HCT116 (cell line): Measurements from ENCODE around the gene IYD. TPM values are rescaled to one million over a fixed set of nuclear protein-coding genes. Genes with fewer than 3 reads are reported as not detected.

Experiments used
- ATAC-seq: fragments of 200-7000 bp; cut with Tn5 transposase; 2 replicates; pipeline ENCODE4 v1.9.1; 2020; ENCODE audit warnings: mild to moderate bottlenecking, moderate library complexity
- BruUV-seq: library from RNA; stranded (reverse); fragments of 400-500 nt; replicated peaks from 2 replicates; lab custom pipeline; 2021; lab: Mats Ljungman, UMichigan
- CTCF ChIA-PET: fragments of 300-600 bp; sonication (Branson Sonifier 250); formaldehyde crosslinking; loops from one replicate; lab custom pipeline; 2021; ENCODE audit warnings: antibody characterized with exemption; lab: Charles Lee
- POLR2A ChIA-PET: fragments of 300-600, 350-600 bp; sonication (Branson Sonifier 250); formaldehyde crosslinking; loops from one replicate; lab custom pipeline; 2021; ENCODE audit warnings: antibody characterized with exemption; lab: Charles Lee
- RAD21 ChIA-PET, 2 experiments: fragments of 300-600 bp; sonication (Branson Sonifier 250); formaldehyde crosslinking; loops; one replicate each; lab custom pipeline; 2023; ENCODE audit warnings: low total read pairs in 2 of 2; ENCODE audit not compliant: uncharacterized antibody in 2 of 2, unreplicated experiment in 2 of 2, low non-redundant PET in 1 of 2; lab: Charles Lee
- DNase-seq: peaks from one replicate; pipeline ENCODE4 v3.0.0-alpha.2; 2010; ENCODE audit warnings: low read depth, low spot score
- H2AFZ ChIP-seq: fragments of 200-600 bp; shearing (Covaris generic), sonication (generic); 2 replicates; pipeline ENCODE4 v1.6.1; 2017; ENCODE audit warnings: low read depth, mixed run types, mixed read lengths, antibody characterized with exemption, low read length; ENCODE audit not compliant: poor library complexity, severe bottlenecking
- H3K27ac ChIP-seq: 2 replicates; pipeline ENCODE4 v1.5.1; 2012; ENCODE audit warnings: low read depth, low read length
- H3K27me3 ChIP-seq: fragments of 200-600 bp; sonication (generic); 2 replicates; pipeline ENCODE4 v1.6.1; 2016; ENCODE audit warnings: mixed run types, low read length, mixed read lengths; ENCODE audit not compliant: insufficient read depth
- H3K36me3 ChIP-seq, 2 experiments: fragments of 200-500 bp in 1 of 2; fragments of 200-600 bp in 1 of 2; sonication (Bioruptor generic) in 1 of 2; sonication (generic) in 1 of 2; 2 replicates each; pipeline versions ENCODE4 v1.5.1 to v1.6.1; 2014 to 2016; ENCODE audit warnings: low read length in 2 of 2, inconsistent platforms in 1 of 2, mixed read lengths in 1 of 2, mixed run types in 1 of 2; ENCODE audit not compliant: insufficient read depth in 2 of 2, control insufficient read depth in 1 of 2
- H3K4me1 ChIP-seq, 2 experiments: fragments of 200-600 bp in 1 of 2; sonication (generic) in 1 of 2; 2 replicates each; pipeline versions ENCODE4 v1.5.1 to v1.6.1; 2012 to 2017; ENCODE audit warnings: low read length in 2 of 2, inconsistent platforms in 1 of 2, mild to moderate bottlenecking in 1 of 2, mixed read lengths in 1 of 2, mixed run types in 1 of 2, moderate library complexity in 1 of 2; ENCODE audit not compliant: insufficient read depth in 2 of 2, control insufficient read depth in 1 of 2
- H3K4me2 ChIP-seq: fragments of 200-600 bp; sonication (generic); 2 replicates; pipeline ENCODE4 v1.6.1; 2017; ENCODE audit warnings: mixed run types, low read length, mixed read lengths
- H3K4me3 ChIP-seq, 2 experiments: fragments of 200-600 bp in 1 of 2; sonication (generic) in 1 of 2; replicated peaks in 1 of 2; 2 replicates each; pipeline ENCODE4 v1.5.1; 2011 to 2016; ENCODE audit warnings: low read length in 2 of 2, control low read depth in 1 of 2, low read depth in 1 of 2, mild to moderate bottlenecking in 1 of 2, mixed read lengths in 1 of 2, mixed run types in 1 of 2
- H3K79me2 ChIP-seq: fragments of 200-600 bp; sonication (generic); 2 replicates; pipeline ENCODE4 v1.6.1; 2017; ENCODE audit warnings: mild to moderate bottlenecking, mixed run types, low read length, moderate library complexity, mixed read lengths; ENCODE audit not compliant: insufficient read depth
- H3K9ac ChIP-seq: fragments of 200-600 bp; sonication (generic); 2 replicates; pipeline ENCODE4 v1.6.1; 2016; ENCODE audit warnings: low read length, mixed read lengths
- H3K9me2 ChIP-seq: fragments of 200-600 bp; sonication (generic), shearing (Covaris generic); 2 replicates; pipeline ENCODE4 v1.6.1; 2017; ENCODE audit warnings: mixed run types, mild to moderate bottlenecking, moderate library complexity; ENCODE audit not compliant: insufficient read depth
- H3K9me3 ChIP-seq, 2 experiments: fragments of 200-500 bp in 1 of 2; fragments of 200-600 bp in 1 of 2; sonication (Bioruptor generic) in 1 of 2; sonication (generic) in 1 of 2; 2 replicates each; pipeline ENCODE4 v1.6.1; 2014 to 2017; ENCODE audit warnings: low read length in 2 of 2, mixed read lengths in 2 of 2, inconsistent platforms in 1 of 2, low read depth in 1 of 2, mild to moderate bottlenecking in 1 of 2, mixed run types in 1 of 2, moderate library complexity in 1 of 2; ENCODE audit not compliant: control insufficient read depth in 1 of 2, insufficient read depth in 1 of 2
- H4K20me1 ChIP-seq: fragments of 200-600 bp; sonication (generic), shearing (Covaris generic); 2 replicates; pipeline ENCODE4 v1.6.1; 2017; ENCODE audit warnings: mixed run types, mild to moderate bottlenecking, moderate library complexity; ENCODE audit not compliant: insufficient read depth
- CBX3 ChIP-seq: IDR thresholded peaks from 2 replicates; pipeline ENCODE4 v1.6.1; 2012; ENCODE audit warnings: low read depth
- EGR1 ChIP-seq: IDR thresholded peaks from 2 replicates; pipeline ENCODE4 v1.6.1; 2012; ENCODE audit warnings: low read depth
- EZH2 ChIP-seq: fragments of 200-600 bp; sonication (generic); IDR thresholded peaks from 2 replicates; pipeline ENCODE4 v1.6.1; 2017; ENCODE audit warnings: antibody characterized with exemption, mixed run types
- EZH2phosphoT487 ChIP-seq: fragments of 200-600 bp; IDR thresholded peaks from 2 replicates; pipeline ENCODE4 v1.6.1; 2018; ENCODE audit warnings: antibody characterized with exemption, borderline replicate concordance
- FOSL1 ChIP-seq: IDR thresholded peaks from 2 replicates; pipeline ENCODE4 v1.6.1; 2012; ENCODE audit warnings: low read depth
- JUND ChIP-seq: IDR thresholded peaks from 2 replicates; pipeline ENCODE4 v1.6.1; 2012
- POLR2A ChIP-seq: IDR thresholded peaks from 2 replicates; pipeline ENCODE4 v1.7.0; 2011; ENCODE audit warnings: borderline replicate concordance; ENCODE audit not compliant: insufficient read depth, insufficient read length; ENCODE audit errors: extremely low read depth
- POLR2AphosphoS5 ChIP-seq: IDR thresholded peaks from 2 replicates; pipeline ENCODE4 v1.6.1; 2011; ENCODE audit warnings: mild to moderate bottlenecking, low read depth, low read length, moderate library complexity
- SIN3A ChIP-seq: IDR thresholded peaks from 2 replicates; pipeline ENCODE4 v1.6.1; 2012; ENCODE audit warnings: low read depth
- SP1 ChIP-seq: IDR thresholded peaks from 2 replicates; pipeline ENCODE4 v1.6.1; 2012; ENCODE audit warnings: low read depth
- SRF ChIP-seq: IDR thresholded peaks from 2 replicates; pipeline ENCODE4 v1.6.1; 2012; ENCODE audit warnings: low read depth
- YY1 ChIP-seq: IDR thresholded peaks from 2 replicates; pipeline ENCODE4 v1.6.1; 2011; ENCODE audit warnings: low read length, low read depth, moderate library complexity, mild to moderate bottlenecking; ENCODE audit not compliant: insufficient replicate concordance; ENCODE audit errors: extremely low read depth
- ZFX ChIP-seq: fragments of 450-650 bp; IDR thresholded peaks from 2 replicates; pipeline ENCODE4 v1.6.1; 2017
- intact Hi-C: fragments of 100-400 bp; cut with micrococcal nuclease; formaldehyde crosslinking; loops from 2 replicates; pipeline ENCODE4 v1.10.0; 2022
- total RNA-seq: library from RNA; stranded (reverse); gene quantifications from one replicate; pipeline ENCODE4 v1.2.1, GENCODE V29; 2021; ENCODE audit not compliant: unreplicated experiment
- TF ChIP-seq, protein P1 (sequence below): IDR thresholded peaks from 2 replicates; pipeline ENCODE4 v1.6.1; 2011; ENCODE audit warnings: mild to moderate bottlenecking, low read length, moderate library complexity; ENCODE audit not compliant: insufficient replicate concordance; ENCODE audit errors: extremely low read depth
- TF ChIP-seq, protein P2 (sequence below): IDR thresholded peaks from 2 replicates; pipeline ENCODE4 v1.6.1; 2012
- TF ChIP-seq, protein P3 (sequence below): IDR thresholded peaks from 2 replicates; pipeline ENCODE4 v1.6.1; 2012; ENCODE audit warnings: low read depth

IYD gene
- total RNA-seq, 1 experiment from 2014 or later, result not detected

DNA sequence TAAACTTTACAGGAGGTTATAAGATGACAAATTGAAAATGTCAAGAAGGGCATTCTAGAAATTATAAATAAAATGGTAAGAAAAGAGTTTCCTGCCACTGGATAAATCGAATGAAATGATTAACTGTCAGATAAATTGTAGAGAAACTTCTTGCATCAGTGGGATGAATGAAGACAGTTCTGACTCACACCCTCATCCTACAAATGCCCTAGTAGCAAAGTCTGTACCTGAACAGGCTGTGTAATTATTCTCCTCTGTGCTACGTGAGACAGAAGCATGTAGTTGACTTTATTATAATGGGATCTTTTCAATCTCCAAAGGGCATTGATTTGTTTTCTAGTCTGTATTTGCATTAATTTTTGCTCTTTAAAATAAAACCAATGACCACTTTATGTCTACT is 47.3 kb downstream of the IYD start (continued):
- TF ChIP-seq, protein P1, sequence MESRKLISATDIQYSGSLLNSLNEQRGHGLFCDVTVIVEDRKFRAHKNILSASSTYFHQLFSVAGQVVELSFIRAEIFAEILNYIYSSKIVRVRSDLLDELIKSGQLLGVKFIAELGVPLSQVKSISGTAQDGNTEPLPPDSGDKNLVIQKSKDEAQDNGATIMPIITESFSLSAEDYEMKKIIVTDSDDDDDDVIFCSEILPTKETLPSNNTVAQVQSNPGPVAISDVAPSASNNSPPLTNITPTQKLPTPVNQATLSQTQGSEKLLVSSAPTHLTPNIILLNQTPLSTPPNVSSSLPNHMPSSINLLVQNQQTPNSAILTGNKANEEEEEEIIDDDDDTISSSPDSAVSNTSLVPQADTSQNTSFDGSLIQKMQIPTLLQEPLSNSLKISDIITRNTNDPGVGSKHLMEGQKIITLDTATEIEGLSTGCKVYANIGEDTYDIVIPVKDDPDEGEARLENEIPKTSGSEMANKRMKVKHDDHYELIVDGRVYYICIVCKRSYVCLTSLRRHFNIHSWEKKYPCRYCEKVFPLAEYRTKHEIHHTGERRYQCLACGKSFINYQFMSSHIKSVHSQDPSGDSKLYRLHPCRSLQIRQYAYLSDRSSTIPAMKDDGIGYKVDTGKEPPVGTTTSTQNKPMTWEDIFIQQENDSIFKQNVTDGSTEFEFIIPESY, result no peak
- no peak for TF ChIP-seq CBX3
- no peak for TF ChIP-seq YY1
- TF ChIP-seq SP1, result no peak
- no peak for TF ChIP-seq SIN3A
- no peak for TF ChIP-seq EZH2phosphoT487
- TF ChIP-seq ZFX, result no peak

DNA sequence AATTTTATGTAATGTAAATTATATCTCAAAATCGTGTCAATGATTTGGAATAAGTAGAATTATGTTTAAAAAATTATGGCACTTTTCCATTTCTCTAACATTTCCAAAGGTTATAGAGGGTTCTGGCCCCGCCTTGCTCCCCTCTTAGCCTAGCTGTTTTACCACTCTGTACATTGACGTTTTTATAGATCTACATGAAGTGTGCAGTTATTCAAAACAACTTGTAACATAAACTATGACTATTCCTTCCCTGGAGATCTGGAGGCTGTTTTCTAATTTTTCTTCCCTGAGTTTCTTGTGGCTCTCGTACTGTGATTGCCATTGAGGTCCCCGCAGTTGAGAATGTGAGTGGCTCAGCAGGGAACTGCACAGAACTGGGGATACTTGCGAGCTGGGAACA is 48.4 kb downstream of the IYD start:
- ATAC-seq, result no peak
- BruUV-seq, result no TSS peak
- ChIA-PET POLR2A (interaction anchor here (2.1 to 2.5 kb wide), 2 partner anchors 396 to 398 kb away, joined by 11 to 25 read pairs; no protein-coding TSS in a partner anchor), CTCF (interaction anchor here (1.1 to 2.9 kb wide), 9 partner anchors 182 to 403 kb away, joined by 3 to 97 read pairs (median 6); partner anchors contain the start of gene PLEKHG1), RAD21 (interaction anchor here (1.3 to 1.7 kb wide), 4 partner anchors 396 to 400 kb away, joined by 6 to 11 read pairs (median 9); no protein-coding TSS in a partner anchor)
- intact Hi-C loops, result loop anchor here (5.0 kb wide), 1 partner anchor 345 kb away; no protein-coding TSS in a partner anchor
- H2AFZ ChIP-seq, result peak overlapping the region; percentile 98
- peaks cover 13 to 20% of the 10 kb centered on the region in 2 experiments for H3K4me1 ChIP-seq
- DNase-seq, result no peak
- H3K9me3 ChIP-seq, result no peaks in the 10 kb centered on the region
- H3K27ac ChIP-seq, result no peak overlapping the region
- H3K36me3 ChIP-seq, result no peaks in the 10 kb centered on the region
- no peak overlapping the region for H3K9ac ChIP-seq
- H3K79me2 ChIP-seq, result no peaks in the 10 kb centered on the region
- H3K27me3 ChIP-seq, result no peaks in the 10 kb centered on the region
- no peak overlapping the region for H3K4me2 ChIP-seq
- no peaks in the 10 kb centered on the region for H3K9me2 ChIP-seq
- no peak overlapping the region for H3K4me3 ChIP-seq
- H4K20me1 ChIP-seq, result no peaks in the 10 kb centered on the region
- TF ChIP-seq, protein P2, sequence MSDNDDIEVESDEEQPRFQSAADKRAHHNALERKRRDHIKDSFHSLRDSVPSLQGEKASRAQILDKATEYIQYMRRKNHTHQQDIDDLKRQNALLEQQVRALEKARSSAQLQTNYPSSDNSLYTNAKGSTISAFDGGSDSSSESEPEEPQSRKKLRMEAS, result no peak
- TF ChIP-seq YY1 (no peak), POLR2A (no peak), SRF (no peak), EGR1 (no peak), EZH2 (no peak), ZFX (no peak), POLR2AphosphoS5 (no peak), JUND (no peak), FOSL1 (no peak)
- TF ChIP-seq, protein P1, result no peak
- TF ChIP-seq, protein P3, sequence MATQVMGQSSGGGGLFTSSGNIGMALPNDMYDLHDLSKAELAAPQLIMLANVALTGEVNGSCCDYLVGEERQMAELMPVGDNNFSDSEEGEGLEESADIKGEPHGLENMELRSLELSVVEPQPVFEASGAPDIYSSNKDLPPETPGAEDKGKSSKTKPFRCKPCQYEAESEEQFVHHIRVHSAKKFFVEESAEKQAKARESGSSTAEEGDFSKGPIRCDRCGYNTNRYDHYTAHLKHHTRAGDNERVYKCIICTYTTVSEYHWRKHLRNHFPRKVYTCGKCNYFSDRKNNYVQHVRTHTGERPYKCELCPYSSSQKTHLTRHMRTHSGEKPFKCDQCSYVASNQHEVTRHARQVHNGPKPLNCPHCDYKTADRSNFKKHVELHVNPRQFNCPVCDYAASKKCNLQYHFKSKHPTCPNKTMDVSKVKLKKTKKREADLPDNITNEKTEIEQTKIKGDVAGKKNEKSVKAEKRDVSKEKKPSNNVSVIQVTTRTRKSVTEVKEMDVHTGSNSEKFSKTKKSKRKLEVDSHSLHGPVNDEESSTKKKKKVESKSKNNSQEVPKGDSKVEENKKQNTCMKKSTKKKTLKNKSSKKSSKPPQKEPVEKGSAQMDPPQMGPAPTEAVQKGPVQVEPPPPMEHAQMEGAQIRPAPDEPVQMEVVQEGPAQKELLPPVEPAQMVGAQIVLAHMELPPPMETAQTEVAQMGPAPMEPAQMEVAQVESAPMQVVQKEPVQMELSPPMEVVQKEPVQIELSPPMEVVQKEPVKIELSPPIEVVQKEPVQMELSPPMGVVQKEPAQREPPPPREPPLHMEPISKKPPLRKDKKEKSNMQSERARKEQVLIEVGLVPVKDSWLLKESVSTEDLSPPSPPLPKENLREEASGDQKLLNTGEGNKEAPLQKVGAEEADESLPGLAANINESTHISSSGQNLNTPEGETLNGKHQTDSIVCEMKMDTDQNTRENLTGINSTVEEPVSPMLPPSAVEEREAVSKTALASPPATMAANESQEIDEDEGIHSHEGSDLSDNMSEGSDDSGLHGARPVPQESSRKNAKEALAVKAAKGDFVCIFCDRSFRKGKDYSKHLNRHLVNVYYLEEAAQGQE, result no peak
